SK-N-SH treated with all-trans-retinoic acid at 6 μM for 48 hours (cell line): ENCODE results near the gene HSPA4.

Experiments
- ESRRG ChIP-seq: fragments of 250-450 bp; sonication (Bioruptor Pico); IDR thresholded peaks from 2 replicates; pipeline ENCODE4 v1.6.1; 2021; ENCODE audit warnings: mild to moderate bottlenecking
- ISL1 ChIP-seq: fragments of 250-450 bp; sonication (Bioruptor Pico); IDR thresholded peaks from 2 replicates; pipeline ENCODE4 v2.1.2; 2022; ENCODE audit warnings: mild to moderate bottlenecking, moderate library complexity
- PPARA ChIP-seq: fragments of 250-450 bp; sonication (Bioruptor Pico); IDR thresholded peaks from 2 replicates; pipeline ENCODE4 v1.5.0; 2020; ENCODE audit warnings: mild to moderate bottlenecking, borderline replicate concordance
- RARB ChIP-seq: fragments of 250-450 bp; sonication (Bioruptor Pico); IDR thresholded peaks from 2 replicates; pipeline ENCODE4 v1.8.0; 2021; ENCODE audit warnings: mild to moderate bottlenecking, moderate library complexity
- TOX ChIP-seq: fragments of 250-450 bp; sonication (Bioruptor Pico); IDR thresholded peaks from 2 replicates; pipeline ENCODE4 v1.8.0; 2021; ENCODE audit warnings: mild to moderate bottlenecking, moderate library complexity, borderline replicate concordance
- ZFP3 ChIP-seq: fragments of 250-450 bp; sonication (Bioruptor Pico); IDR thresholded peaks from 2 replicates; pipeline ENCODE4 v1.5.0; 2020; ENCODE audit warnings: mild to moderate bottlenecking, moderate library complexity
- ZFP30 ChIP-seq: fragments of 450-650 bp; formaldehyde crosslinking; IDR thresholded peaks from 2 replicates; pipeline ENCODE4 v1.5.0; 2022; ENCODE audit warnings: mild to moderate bottlenecking, moderate library complexity
- ZNF8 ChIP-seq: fragments of 450-650 bp; formaldehyde crosslinking; IDR thresholded peaks from 2 replicates; pipeline ENCODE4 v1.5.0; 2020; ENCODE audit warnings: mild to moderate bottlenecking, moderate library complexity
- TF ChIP-seq, protein P1 (sequence below): fragments of 250-450 bp; sonication (Bioruptor Pico); IDR thresholded peaks from 2 replicates; pipeline ENCODE4 v1.8.0; 2021; ENCODE audit warnings: low read depth, mild to moderate bottlenecking, moderate library complexity, borderline replicate concordance
- TF ChIP-seq, protein P2 (sequence below): fragments of 250-450 bp; sonication (Bioruptor Pico); IDR thresholded peaks from 2 replicates; pipeline ENCODE4 v1.8.0; 2020; ENCODE audit warnings: mild to moderate bottlenecking, moderate library complexity, borderline replicate concordance

DNA sequence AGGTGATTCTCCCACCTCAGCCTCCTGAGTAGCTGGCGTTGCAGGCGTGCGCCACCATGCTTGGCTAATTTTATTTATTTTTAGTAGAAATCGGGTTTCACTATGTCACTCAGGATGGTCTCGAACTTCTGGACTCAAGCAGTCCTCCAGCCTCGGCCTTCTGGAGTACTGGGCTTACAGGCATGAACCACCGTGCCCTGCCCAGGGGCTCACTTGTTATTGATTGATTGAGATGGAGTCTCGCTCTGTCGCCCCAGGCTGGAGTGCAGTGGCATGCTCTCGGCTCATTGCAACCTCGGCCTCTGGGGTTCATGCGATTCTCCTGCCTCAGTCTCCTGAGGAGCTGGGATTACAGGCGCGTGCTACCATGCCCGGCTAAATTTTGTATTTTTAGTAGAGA lies 1.6 kb downstream of the HSPA4 start:
- no peak for TF ChIP-seq PPARA
- no peak for TF ChIP-seq ZFP30 (CRISPR knock-in tag)
- no peak for TF ChIP-seq RARB (CRISPR knock-in tag)
- TF ChIP-seq ISL1 (CRISPR knock-in tag), result no peak
- no peak for TF ChIP-seq ESRRG
- TF ChIP-seq, protein P1, sequence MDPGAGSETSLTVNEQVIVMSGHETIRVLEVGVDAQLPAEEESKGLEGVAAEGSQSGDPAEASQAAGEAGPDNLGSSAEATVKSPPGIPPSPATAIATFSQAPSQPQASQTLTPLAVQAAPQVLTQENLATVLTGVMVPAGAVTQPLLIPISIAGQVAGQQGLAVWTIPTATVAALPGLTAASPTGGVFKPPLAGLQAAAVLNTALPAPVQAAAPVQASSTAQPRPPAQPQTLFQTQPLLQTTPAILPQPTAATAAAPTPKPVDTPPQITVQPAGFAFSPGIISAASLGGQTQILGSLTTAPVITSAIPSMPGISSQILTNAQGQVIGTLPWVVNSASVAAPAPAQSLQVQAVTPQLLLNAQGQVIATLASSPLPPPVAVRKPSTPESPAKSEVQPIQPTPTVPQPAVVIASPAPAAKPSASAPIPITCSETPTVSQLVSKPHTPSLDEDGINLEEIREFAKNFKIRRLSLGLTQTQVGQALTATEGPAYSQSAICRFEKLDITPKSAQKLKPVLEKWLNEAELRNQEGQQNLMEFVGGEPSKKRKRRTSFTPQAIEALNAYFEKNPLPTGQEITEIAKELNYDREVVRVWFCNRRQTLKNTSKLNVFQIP (CRISPR knock-in tag), result no peak
- TF ChIP-seq ZFP3 (CRISPR knock-in tag), result no peak
- no peak for TF ChIP-seq ZNF8 (CRISPR knock-in tag)
- TF ChIP-seq, protein P2, sequence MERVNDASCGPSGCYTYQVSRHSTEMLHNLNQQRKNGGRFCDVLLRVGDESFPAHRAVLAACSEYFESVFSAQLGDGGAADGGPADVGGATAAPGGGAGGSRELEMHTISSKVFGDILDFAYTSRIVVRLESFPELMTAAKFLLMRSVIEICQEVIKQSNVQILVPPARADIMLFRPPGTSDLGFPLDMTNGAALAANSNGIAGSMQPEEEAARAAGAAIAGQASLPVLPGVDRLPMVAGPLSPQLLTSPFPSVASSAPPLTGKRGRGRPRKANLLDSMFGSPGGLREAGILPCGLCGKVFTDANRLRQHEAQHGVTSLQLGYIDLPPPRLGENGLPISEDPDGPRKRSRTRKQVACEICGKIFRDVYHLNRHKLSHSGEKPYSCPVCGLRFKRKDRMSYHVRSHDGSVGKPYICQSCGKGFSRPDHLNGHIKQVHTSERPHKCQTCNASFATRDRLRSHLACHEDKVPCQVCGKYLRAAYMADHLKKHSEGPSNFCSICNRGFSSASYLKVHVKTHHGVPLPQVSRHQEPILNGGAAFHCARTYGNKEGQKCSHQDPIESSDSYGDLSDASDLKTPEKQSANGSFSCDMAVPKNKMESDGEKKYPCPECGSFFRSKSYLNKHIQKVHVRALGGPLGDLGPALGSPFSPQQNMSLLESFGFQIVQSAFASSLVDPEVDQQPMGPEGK (CRISPR knock-in tag), result no peak
- TF ChIP-seq TOX, result no peak
